HG02943 (cell line): Measurements from ENCODE around the gene ZCCHC14.

Source experiments
- ATAC-seq: cut with Tn5 transposase; IDR thresholded peaks from one replicate; pipeline ENCODE4 v1.9.1; 2021; ENCODE audit warnings: mild to moderate bottlenecking, low read depth, moderate library complexity; ENCODE audit not compliant: unreplicated experiment

Gene ZCCHC14

GRCh38 chr16:87459833-87460232 lies 33.0 kb downstream of the ZCCHC14 start:
- ATAC-seq: no peak

DNA sequence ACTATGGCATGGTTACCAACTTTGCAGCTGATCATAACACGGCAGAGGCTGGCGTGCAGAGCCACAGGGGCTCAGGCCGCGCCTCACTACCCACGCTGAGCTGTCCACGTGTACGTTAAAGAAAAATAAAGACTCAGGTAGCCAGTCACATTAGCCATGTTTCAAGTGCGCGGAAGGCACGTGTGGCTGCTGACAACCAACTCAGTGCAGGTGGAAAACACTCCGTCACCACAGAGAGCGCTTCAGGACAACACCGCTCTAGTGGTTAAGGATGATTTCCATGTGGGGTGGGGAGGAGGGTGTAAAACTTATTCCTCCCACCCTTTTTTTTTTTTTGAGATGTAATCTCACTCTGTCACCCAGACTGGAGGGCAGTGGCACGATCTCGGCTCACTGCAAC lies 33.8 kb downstream of the ZCCHC14 start:
- ATAC-seq: no peak

DNA sequence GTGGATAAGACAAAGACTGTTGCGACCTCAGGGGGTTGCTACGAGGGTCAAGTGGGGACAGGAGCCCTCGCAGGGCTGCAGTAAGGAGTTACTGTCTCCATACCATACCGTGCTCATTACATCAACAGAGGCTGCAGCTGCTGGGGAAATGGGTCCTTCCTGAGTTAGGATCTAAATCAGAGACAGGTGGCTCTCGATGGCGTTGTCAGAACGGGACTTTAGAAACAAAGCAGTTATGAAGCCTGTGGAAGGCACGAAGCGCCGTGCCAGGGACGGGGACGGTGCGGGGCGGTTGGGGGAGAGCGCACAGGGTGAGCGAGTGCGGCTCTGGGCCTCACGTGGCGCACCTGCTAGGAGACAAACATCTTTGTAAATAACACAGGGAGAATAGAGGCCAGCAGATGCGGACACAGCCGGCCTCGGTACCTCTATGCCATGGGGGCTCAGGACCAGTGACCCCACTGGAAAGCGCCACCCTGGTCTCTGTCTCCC lies 34.4 kb downstream of the ZCCHC14 start:
- ATAC-seq: no peak

DNA sequence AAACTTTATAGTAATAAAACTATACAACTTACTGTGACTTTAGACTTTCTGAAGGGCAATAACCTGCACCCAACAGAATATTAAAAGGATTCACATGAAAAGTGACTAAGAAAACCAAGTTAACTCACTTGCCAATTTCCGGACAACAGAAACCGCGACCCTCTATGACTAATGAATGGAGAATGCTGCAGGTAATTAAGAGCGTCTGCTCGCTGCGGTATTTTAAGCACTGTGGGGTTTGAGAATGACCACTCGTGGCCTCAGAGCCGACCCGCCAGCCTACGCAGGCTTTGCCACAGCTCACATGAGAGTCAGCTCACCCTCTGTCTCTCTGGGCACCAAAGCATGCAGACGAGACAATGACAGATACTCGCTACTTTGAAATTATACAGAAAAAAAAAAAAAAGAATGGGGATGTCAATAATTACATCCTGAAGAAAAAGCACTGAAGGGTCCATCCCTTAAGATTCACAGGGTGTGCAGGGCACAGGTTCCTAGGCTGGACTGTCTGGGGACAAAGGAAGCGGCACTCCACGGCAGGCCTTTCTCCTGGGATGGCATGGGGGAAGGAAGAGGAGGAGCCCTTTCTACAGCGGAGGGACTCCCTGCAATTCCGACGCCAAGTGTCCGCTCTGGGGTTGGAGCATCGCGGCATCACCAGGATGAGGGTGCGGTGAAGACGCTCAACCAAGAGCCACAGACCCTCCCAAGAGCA lies 35.0 kb downstream of the ZCCHC14 start:
- no peak for ATAC-seq

DNA sequence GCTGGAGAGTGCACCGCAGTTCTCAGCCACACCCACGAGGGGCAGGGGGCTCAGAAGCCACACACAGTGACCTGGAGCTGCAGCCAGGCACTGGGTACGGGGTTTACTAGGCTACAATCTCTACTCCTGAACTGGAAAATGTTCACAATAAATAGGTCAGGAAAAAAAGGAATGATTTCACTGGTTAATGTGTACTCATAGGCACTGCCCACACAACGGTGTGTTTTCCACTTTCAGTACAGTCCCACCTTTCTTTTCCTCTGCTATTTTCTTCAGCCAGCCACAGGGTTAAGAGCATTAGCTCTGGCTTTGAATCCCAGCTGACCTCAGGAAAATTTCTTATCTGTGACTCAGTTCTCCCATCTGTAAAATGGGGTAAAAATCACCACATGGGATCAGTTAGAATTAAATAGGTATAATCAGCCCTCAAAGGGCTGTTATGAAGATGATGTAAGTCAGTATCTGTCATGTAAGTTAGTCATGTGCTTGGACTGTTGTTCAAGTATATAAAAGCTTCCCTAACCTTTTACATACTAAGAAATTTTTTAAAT lies 35.7 kb downstream of the ZCCHC14 start:
- ATAC-seq: no peak

- ATAC-seq: no peak
Observed at GRCh38 chr16:87454391-87454790, 38.4 kb downstream of the ZCCHC14 start.

DNA sequence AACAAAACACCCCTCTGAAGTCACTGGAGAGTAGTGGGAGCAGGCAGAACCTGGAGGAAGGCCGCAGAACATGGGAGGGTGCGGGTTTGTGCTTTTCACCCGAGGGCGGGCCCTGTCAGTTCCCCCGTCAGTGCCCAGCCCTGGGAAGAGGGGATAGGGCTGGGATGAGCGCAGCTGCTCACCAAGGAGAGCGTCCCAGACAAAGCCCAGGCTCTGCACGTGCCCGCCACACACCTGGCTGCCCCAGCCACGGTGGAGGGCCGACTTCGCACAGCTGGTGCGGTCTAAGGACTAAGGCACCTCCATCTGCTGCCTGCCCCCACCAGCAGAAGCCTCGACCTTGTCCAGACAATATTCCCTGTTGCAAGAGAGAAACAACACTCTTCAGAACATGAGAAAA lies 39.5 kb downstream of the ZCCHC14 start:
- ATAC-seq: no peak

DNA sequence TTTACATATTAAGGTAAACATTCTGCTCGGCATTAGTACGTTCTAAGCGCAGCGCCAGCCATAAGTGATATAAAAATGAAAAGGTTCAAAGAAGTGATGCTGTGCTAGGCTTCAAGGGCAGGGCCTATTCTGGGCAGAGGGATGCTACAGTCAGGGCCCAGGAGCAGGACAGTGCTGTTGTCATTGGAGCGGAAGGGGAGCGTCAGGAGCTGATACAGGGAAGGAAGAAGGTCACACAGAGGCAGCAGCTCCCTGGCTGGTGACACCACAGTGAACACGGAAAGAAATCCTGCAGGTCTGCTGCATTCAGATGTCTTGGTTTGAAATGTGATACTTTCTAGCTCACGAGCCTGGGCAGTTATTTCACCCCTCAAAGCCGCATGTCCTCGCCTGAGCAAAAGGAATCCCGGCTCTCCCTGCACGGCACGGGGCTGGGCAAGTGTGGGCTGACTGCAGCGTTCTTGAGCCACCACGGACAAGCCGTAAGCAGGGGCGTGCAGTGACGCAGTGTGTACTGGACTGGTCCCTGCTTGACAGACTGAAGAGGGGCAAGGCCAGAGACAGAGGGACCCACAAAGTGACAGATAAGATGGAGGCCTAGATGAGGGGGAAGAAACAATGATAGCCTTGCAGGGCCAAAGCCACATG lies 41.1 kb downstream of the ZCCHC14 start:
- no peak for ATAC-seq

- no peak for ATAC-seq
Observed at GRCh38 chr16:87448866-87449265, 44.0 kb downstream of the ZCCHC14 start.

- no peak for ATAC-seq
Observed at GRCh38 chr16:87447323-87447722, 45.5 kb downstream of the ZCCHC14 start.

- no peak for ATAC-seq
Observed at GRCh38 chr16:87446479-87446878, 46.3 kb downstream of the ZCCHC14 start.

DNA sequence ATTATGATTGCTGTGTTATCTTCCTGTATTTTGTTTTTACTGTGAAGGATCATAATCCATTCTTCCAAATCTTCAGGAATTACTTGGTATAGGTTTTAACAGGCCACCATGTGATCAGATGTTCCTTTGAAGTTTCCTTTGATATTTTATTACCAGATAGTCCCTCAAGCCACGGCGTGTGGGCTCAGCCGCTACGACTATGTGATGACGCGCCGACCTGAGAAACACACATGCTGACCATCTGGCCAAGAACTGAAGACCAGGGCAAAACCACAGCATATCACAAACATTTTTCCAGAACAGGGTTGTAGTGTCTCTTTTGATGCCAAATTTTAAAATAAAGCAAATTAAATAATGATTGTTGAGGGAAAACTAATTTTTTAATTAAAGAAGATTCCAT lies 47.3 kb downstream of the ZCCHC14 start:
- no peak for ATAC-seq

- no peak for ATAC-seq
Observed at GRCh38 chr16:87443964-87444363, 48.9 kb downstream of the ZCCHC14 start.

- no peak for ATAC-seq
Observed at GRCh38 chr16:87443016-87443415, 49.8 kb downstream of the ZCCHC14 start.

DNA sequence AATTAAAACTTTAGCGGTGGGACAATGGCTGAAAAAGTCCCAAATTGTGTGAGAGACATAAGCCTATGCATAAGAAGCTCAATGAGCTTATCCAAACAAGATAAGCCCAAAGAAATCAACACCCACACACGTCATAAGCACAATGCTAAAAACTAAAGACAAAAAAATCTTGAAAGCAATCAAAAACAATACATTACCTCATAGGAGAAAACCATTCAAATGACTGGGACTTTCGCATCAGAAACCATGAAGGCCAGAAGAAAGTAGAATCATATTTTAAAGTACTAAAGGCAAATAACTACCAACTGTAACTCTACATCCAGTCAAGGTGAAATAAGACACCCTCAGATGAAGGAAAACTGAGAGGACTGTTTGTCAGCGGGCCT lies 50.2 kb downstream of the ZCCHC14 start:
- ATAC-seq: no peak

DNA sequence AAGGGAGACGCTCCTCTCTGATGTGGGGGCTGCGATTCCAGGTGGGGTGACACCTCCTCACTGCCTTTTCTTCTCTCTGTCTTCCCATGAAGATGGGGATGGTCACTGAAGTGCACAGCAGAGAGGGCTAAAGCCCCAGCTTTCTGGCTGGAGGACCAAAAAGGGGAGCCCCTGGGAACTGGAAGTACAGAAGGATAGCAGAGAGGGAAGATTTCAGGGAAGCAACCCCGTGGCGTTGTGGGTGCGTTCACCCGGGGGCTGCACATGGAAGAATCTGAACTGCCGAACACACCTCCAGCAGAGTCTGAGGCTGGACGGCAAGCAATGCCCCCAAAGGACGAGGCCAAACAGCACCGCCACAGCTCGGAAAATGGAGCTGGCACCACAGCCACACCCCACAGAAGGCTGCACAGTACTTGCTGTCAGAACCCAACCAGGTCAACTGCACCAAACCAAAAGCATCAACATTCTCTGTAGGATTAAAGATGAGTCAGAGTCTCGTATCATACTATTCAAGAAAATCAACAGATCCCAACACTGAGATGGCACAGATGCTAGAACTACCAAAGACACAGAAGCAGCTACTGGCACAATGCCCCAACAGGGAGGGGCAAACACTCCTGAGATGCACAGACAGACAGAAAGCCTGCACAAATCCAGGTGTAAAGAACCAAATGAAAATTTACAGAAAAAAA lies 50.8 kb downstream of the ZCCHC14 start:
- ATAC-seq: no peak

DNA sequence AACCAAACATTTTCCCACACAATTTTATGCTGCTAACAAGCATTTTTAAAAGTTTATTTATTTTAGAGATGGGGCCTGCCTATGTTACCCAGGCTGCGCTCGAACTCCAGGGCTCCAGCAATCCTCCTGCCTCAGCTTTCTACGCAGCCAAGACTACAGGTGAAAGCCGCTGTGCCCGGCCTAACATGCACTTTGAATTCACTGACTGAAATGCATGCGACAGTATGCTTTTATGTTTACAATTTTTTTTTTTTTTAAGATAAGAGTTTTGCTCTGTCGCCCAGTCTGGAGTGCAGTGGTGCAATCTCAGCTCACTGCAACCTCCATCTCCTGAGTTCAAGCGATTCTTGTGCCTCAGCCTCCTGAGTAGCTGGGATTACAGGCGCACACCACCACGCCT lies 52.9 kb downstream of the ZCCHC14 start:
- no peak for ATAC-seq

DNA sequence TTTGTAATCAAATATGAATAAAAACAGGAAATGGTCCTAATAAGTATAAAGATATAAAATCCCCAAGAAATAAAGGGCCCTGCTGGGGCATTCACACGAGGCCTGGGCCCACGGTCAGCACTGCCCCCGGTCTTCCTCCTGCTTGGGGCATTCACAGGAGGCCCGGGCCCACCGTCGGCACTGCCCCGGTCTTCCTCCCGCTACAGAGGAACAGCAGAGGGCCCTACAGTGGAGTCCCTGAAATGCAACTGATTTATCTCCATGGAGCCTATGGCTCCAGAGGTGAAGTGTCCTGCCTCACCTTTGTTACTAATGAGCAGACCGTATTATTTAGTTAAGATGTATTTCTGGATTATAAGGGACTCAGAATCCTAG lies 54.2 kb downstream of the ZCCHC14 start:
- ATAC-seq: no peak

GRCh38 chr16:87437911-87438610 lies 54.8 kb downstream of the ZCCHC14 start:
- ATAC-seq: no peak

DNA sequence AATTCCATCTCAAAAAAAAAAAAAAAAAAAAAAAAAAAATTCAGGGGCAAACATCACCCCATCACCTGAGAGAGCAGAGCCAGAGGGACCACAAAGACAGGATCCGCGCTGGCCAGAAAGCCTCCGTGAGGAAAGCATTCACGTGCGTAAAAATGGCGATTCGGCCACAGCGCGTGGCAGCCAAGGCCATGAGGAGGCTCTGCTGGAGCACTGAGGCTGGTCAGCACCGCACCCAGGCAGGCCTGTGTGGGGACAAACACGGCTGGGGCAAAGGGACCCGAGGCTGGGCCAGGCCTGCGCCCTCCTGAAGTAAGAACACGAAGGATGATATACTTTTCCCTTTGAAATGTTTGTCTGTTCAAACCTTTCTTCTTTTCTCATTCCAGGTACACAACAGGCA lies 55.5 kb downstream of the ZCCHC14 start:
- no peak for ATAC-seq
